ENCODE data around the gene SOCS4.

DNA sequence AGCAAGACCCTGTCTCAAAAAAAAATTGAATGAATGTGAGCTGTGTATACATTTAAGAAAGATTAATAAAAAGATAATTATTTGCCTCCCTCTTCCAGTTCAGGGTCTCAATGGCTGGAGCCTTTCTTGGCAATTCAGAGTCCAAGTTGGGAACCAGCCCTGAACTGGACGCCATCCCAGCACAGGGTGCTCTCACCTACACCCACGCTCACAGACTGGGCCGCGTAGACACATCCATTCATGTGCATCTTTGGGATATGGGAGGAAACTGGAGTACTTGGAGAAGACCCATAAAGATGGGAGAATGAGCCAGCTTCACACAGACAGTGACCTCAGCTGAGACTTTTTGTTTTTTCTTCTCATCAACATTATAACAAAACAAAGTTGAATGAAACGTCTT is 30.9 kb downstream of the SOCS4 start:
- TF ChIP-seq, protein P1, sequence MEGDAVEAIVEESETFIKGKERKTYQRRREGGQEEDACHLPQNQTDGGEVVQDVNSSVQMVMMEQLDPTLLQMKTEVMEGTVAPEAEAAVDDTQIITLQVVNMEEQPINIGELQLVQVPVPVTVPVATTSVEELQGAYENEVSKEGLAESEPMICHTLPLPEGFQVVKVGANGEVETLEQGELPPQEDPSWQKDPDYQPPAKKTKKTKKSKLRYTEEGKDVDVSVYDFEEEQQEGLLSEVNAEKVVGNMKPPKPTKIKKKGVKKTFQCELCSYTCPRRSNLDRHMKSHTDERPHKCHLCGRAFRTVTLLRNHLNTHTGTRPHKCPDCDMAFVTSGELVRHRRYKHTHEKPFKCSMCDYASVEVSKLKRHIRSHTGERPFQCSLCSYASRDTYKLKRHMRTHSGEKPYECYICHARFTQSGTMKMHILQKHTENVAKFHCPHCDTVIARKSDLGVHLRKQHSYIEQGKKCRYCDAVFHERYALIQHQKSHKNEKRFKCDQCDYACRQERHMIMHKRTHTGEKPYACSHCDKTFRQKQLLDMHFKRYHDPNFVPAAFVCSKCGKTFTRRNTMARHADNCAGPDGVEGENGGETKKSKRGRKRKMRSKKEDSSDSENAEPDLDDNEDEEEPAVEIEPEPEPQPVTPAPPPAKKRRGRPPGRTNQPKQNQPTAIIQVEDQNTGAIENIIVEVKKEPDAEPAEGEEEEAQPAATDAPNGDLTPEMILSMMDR (IDR thresholded peaks at IDR 0.05), result no peak
- no peak for TF ChIP-seq POLR2A (IDR thresholded peaks at IDR 0.05)
